ENCODE data around the gene ZNF165. TPM values are rescaled to one million over a fixed set of nuclear protein-coding genes. Genes with fewer than 3 reads are reported as not detected.
"Not testable (repeated sequence)": the region's sequence is repeated elsewhere in the genome, so short reads cannot be mapped to it uniquely, and the experiment has no call there.

The ZNF165 gene
- polyA plus RNA-seq (2012; ENCODE audit: insufficient read depth, insufficient read length, low read depth), result 1.4 TPM

- H3K4me1 ChIP-seq, DNase-seq, H3K9me3 ChIP-seq, H3K36me3 ChIP-seq, H3K27me3 ChIP-seq: not testable (repeated sequence)
- H3K4me3 ChIP-seq (ENCODE audit: low read depth, low read length), result peak within 1 kb of the TSS; percentile 99
These were observed at the start of gene ZNF165 for GRCh38 chr6:28080381-28080630. TSS of gene ZNF165 (plus strand) at chr6:28080568. CDS start at chr6:28085481, 4,913 bp downstream.

- Histone ChIP-seq H3K36me3 (no peaks in the 10 kb centered on the region), H3K9me3 (no peaks in the 10 kb centered on the region), H3K27me3 (peaks cover 21% of the 10 kb centered on the region), H3K4me3 (ENCODE audit: low read depth, low read length) (no peak overlapping the region), H3K4me1 (no peaks in the 10 kb centered on the region)
- DNase-seq, result no peak
- no peak for TF ChIP-seq CTCF (IDR thresholded peaks at IDR 0.05; ENCODE audit: low read depth, low read length)
These were observed 26.8 kb upstream of the ZNF165 start for GRCh38 chr6:28053584-28053983.

- Histone ChIP-seq H3K36me3 (no peaks in the 10 kb centered on the region), H3K9me3 (no peaks in the 10 kb centered on the region), H3K4me1 (no peaks in the 10 kb centered on the region), H3K4me3 (ENCODE audit: low read depth, low read length) (no peak overlapping the region), H3K27me3 (peaks cover 8% of the 10 kb centered on the region)
- TF ChIP-seq CTCF (IDR thresholded peaks at IDR 0.05; ENCODE audit: low read depth, low read length), result no peak
- no peak for DNase-seq
These were observed 20.0 kb upstream of the ZNF165 start for GRCh38 chr6:28060405-28060804.

- Histone ChIP-seq H3K4me3 (ENCODE audit: low read depth, low read length) (no peak overlapping the region), H3K27me3 (peaks cover 8% of the 10 kb centered on the region), H3K4me1 (no peaks in the 10 kb centered on the region), H3K36me3 (no peaks in the 10 kb centered on the region), H3K9me3 (no peaks in the 10 kb centered on the region)
- no peak for TF ChIP-seq CTCF (IDR thresholded peaks at IDR 0.05; ENCODE audit: low read depth, low read length)
- no peak for DNase-seq
These were observed 16.1 kb upstream of the ZNF165 start for GRCh38 chr6:28064272-28064671.

GRCh38 chr6:28068067-28068466 lies 12.3 kb upstream of the ZNF165 start:
- DNase-seq, result no peak
- Histone ChIP-seq H3K4me1 (no peaks in the 10 kb centered on the region), H3K9me3 (no peaks in the 10 kb centered on the region), H3K36me3 (no peaks in the 10 kb centered on the region), H3K27me3 (peaks cover 4% of the 10 kb centered on the region), H3K4me3 (ENCODE audit: low read depth, low read length) (no peak overlapping the region)
- no peak for TF ChIP-seq CTCF (IDR thresholded peaks at IDR 0.05; ENCODE audit: low read depth, low read length)

- H3K9me3 ChIP-seq; H3K4me1 ChIP-seq; DNase-seq; H3K36me3 ChIP-seq; H3K4me3 ChIP-seq (ENCODE audit: low read depth, low read length): not testable (repeated sequence)
- H3K27me3 ChIP-seq, result peaks cover 12% of the 10 kb centered on the region
These were observed 9.4 kb upstream of the ZNF165 start for GRCh38 chr6:28070968-28071367.

GRCh38 chr6:28078050-28078449 lies 2.3 kb upstream of the ZNF165 start:
- Histone ChIP-seq H3K27me3 (peaks cover 8% of the 10 kb centered on the region), H3K9me3 (no peaks in the 10 kb centered on the region), H3K36me3 (no peaks in the 10 kb centered on the region), H3K4me3 (ENCODE audit: low read depth, low read length) (no peak overlapping the region), H3K4me1 (no peaks in the 10 kb centered on the region)
- no peak for DNase-seq
- TF ChIP-seq CTCF (IDR thresholded peaks at IDR 0.05; ENCODE audit: low read depth, low read length), result no peak

Measured in BE2C (cell line).